Stimulated activated CD4-positive, alpha-beta T cell treated with anti-CD3 and anti-CD28 coated beads, Interleukin-4, amount 100 ng/mL, for 4 hours (primary cell): Measurements from ENCODE around the gene RAET1G.
"Not testable (repeated sequence)": the region's sequence is repeated elsewhere in the genome, so short reads cannot be mapped to it uniquely, and the experiment has no call there.

ENCODE experiments used
- DNase-seq, 2 experiments: peaks; one replicate each; pipeline ENCODE4 v3.0.0-alpha.2; 2020

RAET1G gene

GRCh38 chr6:149933036-149933435, 10.1 kb upstream of the RAET1G start:
- DNase-seq: no peak

GRCh38 chr6:149931501-149931900, 8.6 kb upstream of the RAET1G start:
- no peak for DNase-seq

GRCh38 chr6:149929422-149929821, 6.5 kb upstream of the RAET1G start:
- no peak for DNase-seq

GRCh38 chr6:149927025-149927424, 4.1 kb upstream of the RAET1G start:
- not testable (repeated sequence) for DNase-seq

GRCh38 chr6:149925974-149926777, 3.3 kb upstream of the RAET1G start:
- peak; percentile 70 for DNase-seq

GRCh38 chr6:149925253-149925973, 2.5 kb upstream of the RAET1G start:
- no peak for DNase-seq

- DNase-seq: no peak
Observed at GRCh38 chr6:149924933-149925252, 2.0 kb upstream of the RAET1G start.

GRCh38 chr6:149924206-149924932, 1.4 kb upstream of the RAET1G start:
- DNase-seq: no peak

- DNase-seq: no peak
Observed at GRCh38 chr6:149923327-149923986, 536 bp upstream of the RAET1G start.

GRCh38 chr6:149922091-149922490, 830 bp downstream of the RAET1G start:
- DNase-seq: not testable (repeated sequence)

GRCh38 chr6:149921361-149921760, 1.6 kb downstream of the RAET1G start:
- DNase-seq: no peak

- no peak for DNase-seq
Observed at GRCh38 chr6:149919834-149920225, 3.1 kb downstream of the RAET1G start.

GRCh38 chr6:149919126-149919833, 3.6 kb downstream of the RAET1G start:
- not testable (repeated sequence) for DNase-seq

GRCh38 chr6:149918151-149918905, 4.6 kb downstream of the RAET1G start:
- no peak for DNase-seq

- no peak for DNase-seq
Observed at GRCh38 chr6:149917679-149918078, 5.2 kb downstream of the RAET1G start.

- DNase-seq: no peak
Observed at GRCh38 chr6:149915970-149916865, 6.7 kb downstream of the RAET1G start.

- no peak for DNase-seq
Observed at GRCh38 chr6:149913540-149914240, 9.2 kb downstream of the RAET1G start.

- no peak for DNase-seq
Observed at GRCh38 chr6:149913085-149913484, 9.8 kb downstream of the RAET1G start.

- DNase-seq: not testable (repeated sequence)
Observed at GRCh38 chr6:149912680-149913079, 10.2 kb downstream of the RAET1G start.

- no peak for DNase-seq
Observed at GRCh38 chr6:149910721-149911151, 12.2 kb downstream of the RAET1G start.
